ENCODE results near the gene TMEM169. TPM values are rescaled to one million over a fixed set of nuclear protein-coding genes. Genes with fewer than 3 reads are reported as not detected.

Gene TMEM169
- total and polyA plus RNA-seq, 2 of the 4 experiments (the other 2 are of a cell fraction): 0.15 to 0.54 TPM

DNA sequence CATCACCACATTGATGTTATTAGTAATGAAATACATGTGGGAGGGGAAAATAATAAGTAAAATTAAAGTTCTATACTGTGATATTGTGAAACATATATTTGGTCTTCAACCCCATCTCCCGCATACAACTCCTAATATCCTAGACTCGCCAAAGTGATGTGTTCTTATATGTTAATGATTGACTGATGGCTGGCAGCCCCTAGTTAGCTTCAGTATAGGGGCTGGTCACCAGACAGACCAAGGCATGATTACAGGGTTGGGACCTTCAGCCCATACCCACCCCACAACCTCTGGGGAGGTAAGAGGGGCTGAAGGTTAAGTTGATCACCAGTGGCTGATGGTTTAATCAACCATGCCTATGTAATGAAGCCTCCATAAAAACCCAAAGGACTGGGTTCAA lies 40.3 kb upstream of the TMEM169 start:
- Histone ChIP-seq H3K4me2 (ENCODE audit: low read depth, low read length) (no peak overlapping the region), H2BK15ac (ENCODE audit: low read depth, low read length) (no peak overlapping the region), H3K36me3 (ENCODE audit: control insufficient read depth, insufficient read depth, low read length) (0 out of 2 replicates have a peak, but pooled peaks cover 2% of the 10 kb centered on the region), H2AK5ac (ENCODE audit: low read depth, low read length) (no peak overlapping the region), H3K9ac (ENCODE audit: low read depth, low read length) (no peak overlapping the region), H3K56ac (ENCODE audit: extremely low read depth, insufficient read depth, low read length) (no peak overlapping the region), H3K27ac (ENCODE audit: insufficient read depth, low read length) (no peak overlapping the region), H3K23ac (ENCODE audit: low read depth, low read length) (no peak overlapping the region), H4K8ac (ENCODE audit: low read depth in 2 of 2, low read length in 2 of 2) (no peak overlapping the region), H4K91ac (ENCODE audit: insufficient read depth, low read depth, low read length) (no peak overlapping the region), H2AFZ (replicated peaks; ENCODE audit: low read length, poor library complexity) (no peak overlapping the region), H3K4ac (ENCODE audit: low read depth, low read length) (no peak overlapping the region), H4K5ac (ENCODE audit: low read depth, low read length) (no peak overlapping the region), H3K79me1 (ENCODE audit: low read depth in 1 of 2, low read length in 2 of 2) (no peaks in the 10 kb centered on the region), H3K9me1 (ENCODE audit: insufficient read depth, low read length) (no peaks in the 10 kb centered on the region), H3K9me3 (ENCODE audit: control insufficient read depth, insufficient read depth, low read length) (no peaks in the 10 kb centered on the region), H2BK120ac (ENCODE audit: low read depth, low read length) (no peak overlapping the region), H4K20me1 (ENCODE audit: insufficient read depth, low read length) (no peaks in the 10 kb centered on the region), H3K4me1 (ENCODE audit: control insufficient read depth, insufficient read depth, low read length) (no peaks in the 10 kb centered on the region), H3K14ac (replicated peaks; ENCODE audit: low read depth, low read length) (no peak overlapping the region), H2BK5ac (ENCODE audit: low read depth, low read length, poor library complexity, severe bottlenecking) (no peak overlapping the region), H2AK9ac (replicated peaks; ENCODE audit: low read depth, low read length, poor library complexity) (no peak overlapping the region), H3K27me3 (ENCODE audit: control insufficient read depth, insufficient read depth, low read length) (no peaks in the 10 kb centered on the region), H3K18ac (ENCODE audit: low read depth, low read length) (no peak overlapping the region), H2BK20ac (ENCODE audit: low read depth, low read length) (no peak overlapping the region), H3K4me3 (ENCODE audit: insufficient read depth, low read depth, low read length) (no peak overlapping the region)
- no CpG with 5 or more reads among the region's 2 CpGs for WGBS, 2 experiments (ENCODE audit: extremely low coverage in 2 of 2, insufficient read length in 1 of 2)
- ATAC-seq (ENCODE audit: low read depth): no peak
- POLR2A ChIA-PET (ENCODE audit: unreplicated experiment): no interaction called here
- no TSS peak for BruUV-seq (replicated peaks)
- no peak for DNase-seq
- dilution Hi-C loops (cut with HindIII; ENCODE audit: low sequenced_read_pairs, unreplicated experiment): no loop called here
- in situ Hi-C loops (cut with MboI; ENCODE audit: low sequenced_read_pairs): no loop called here
- intact Hi-C loops (cut with micrococcal nuclease): no loop called here
- TF ChIP-seq POLR2A (IDR thresholded peaks at IDR 0.05; ENCODE audit: low read depth, low read length) (no peak), FOS (IDR thresholded peaks at IDR 0.05; ENCODE audit: low read depth, low read length) (no peak), MXI1 (IDR thresholded peaks at IDR 0.05; ENCODE audit: borderline replicate concordance, low read depth, low read length) (no peak), MAFK (IDR thresholded peaks at IDR 0.05; ENCODE audit: low read depth, low read length) (no peak), RFX5 (IDR thresholded peaks at IDR 0.05; ENCODE audit: low read depth, low read length) (no peak), NFE2L2 (IDR thresholded peaks at IDR 0.05; ENCODE audit: low read depth, low read length) (no peak), SMC3 (IDR thresholded peaks at IDR 0.05; ENCODE audit: low read depth, low read length) (no peak), CHD1 (IDR thresholded peaks at IDR 0.05; ENCODE audit: low read depth, low read length) (no peak)
- TF ChIP-seq, protein P1, sequence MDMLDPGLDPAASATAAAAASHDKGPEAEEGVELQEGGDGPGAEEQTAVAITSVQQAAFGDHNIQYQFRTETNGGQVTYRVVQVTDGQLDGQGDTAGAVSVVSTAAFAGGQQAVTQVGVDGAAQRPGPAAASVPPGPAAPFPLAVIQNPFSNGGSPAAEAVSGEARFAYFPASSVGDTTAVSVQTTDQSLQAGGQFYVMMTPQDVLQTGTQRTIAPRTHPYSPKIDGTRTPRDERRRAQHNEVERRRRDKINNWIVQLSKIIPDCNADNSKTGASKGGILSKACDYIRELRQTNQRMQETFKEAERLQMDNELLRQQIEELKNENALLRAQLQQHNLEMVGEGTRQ (IDR thresholded peaks at IDR 0.05; ENCODE audit: low read depth, low read length): no peak
- TF ChIP-seq, protein P2, sequence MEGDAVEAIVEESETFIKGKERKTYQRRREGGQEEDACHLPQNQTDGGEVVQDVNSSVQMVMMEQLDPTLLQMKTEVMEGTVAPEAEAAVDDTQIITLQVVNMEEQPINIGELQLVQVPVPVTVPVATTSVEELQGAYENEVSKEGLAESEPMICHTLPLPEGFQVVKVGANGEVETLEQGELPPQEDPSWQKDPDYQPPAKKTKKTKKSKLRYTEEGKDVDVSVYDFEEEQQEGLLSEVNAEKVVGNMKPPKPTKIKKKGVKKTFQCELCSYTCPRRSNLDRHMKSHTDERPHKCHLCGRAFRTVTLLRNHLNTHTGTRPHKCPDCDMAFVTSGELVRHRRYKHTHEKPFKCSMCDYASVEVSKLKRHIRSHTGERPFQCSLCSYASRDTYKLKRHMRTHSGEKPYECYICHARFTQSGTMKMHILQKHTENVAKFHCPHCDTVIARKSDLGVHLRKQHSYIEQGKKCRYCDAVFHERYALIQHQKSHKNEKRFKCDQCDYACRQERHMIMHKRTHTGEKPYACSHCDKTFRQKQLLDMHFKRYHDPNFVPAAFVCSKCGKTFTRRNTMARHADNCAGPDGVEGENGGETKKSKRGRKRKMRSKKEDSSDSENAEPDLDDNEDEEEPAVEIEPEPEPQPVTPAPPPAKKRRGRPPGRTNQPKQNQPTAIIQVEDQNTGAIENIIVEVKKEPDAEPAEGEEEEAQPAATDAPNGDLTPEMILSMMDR (conservative IDR thresholded peaks at IDR 0.05; ENCODE audit: low read depth, low read length): no peak
- CTCF ChIA-PET: no interaction called here
